GM10266 (cell line): ENCODE results near the gene GGACT.
"Not testable (repeated sequence)": the region's sequence is repeated elsewhere in the genome, so short reads cannot be mapped to it uniquely, and the experiment has no call there.

Source experiments
- DNase-seq: peaks from one replicate; pipeline ENCODE4 v3.0.0; 2012; ENCODE audit errors: extremely low spot score
- TF ChIP-seq, protein P1 (sequence below): IDR thresholded peaks from 2 replicates; pipeline ENCODE4 v1.5.1; 2012; ENCODE audit warnings: mild to moderate bottlenecking, low read depth; ENCODE audit not compliant: control insufficient read depth, insufficient read depth; ENCODE audit errors: missing control alignments

The GGACT gene

DNA sequence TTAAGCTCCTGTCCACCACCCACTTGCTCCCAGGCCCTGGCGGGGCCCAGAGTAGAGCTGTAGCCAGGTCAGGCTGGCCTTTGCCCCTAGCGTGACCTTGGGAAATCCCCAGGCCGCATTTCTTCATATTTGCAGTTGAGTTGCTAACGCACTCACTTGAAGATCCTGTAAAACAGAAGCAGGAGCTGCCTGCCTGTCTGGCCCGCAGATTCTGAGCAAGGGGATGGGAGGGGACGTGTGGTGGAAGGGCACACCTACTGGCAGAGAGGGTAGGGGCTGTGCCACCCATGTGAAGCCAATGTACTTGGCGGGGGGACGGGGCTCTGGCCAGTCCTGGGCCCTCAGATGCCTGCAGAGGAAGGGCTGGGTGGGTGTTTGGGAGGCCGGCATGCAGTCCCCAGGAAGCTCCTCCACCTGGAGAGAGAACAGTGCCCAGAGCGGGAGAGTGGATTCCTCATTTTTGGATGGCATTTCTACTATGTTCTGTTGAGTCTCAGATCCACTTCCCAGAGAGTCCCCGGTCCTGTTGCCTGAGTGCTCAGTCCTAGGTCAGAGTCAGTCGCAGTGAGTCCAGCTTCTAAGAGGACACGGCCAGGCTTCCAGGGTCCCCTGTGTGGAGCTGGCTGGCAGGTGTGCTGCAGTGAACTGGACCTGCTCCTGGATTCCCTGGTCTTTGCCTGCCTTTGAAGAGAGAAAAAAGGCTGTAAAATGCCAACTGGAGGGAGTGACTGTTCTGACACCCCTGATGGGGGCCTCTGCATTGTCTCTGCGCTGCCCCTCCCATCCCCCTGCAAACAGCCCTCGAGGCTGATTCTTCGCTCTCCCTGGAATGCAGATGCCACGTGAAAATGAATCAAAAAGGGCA lies 62.9 kb downstream of the GGACT start:
- DNase-seq = no peak
- TF ChIP-seq, protein P1, sequence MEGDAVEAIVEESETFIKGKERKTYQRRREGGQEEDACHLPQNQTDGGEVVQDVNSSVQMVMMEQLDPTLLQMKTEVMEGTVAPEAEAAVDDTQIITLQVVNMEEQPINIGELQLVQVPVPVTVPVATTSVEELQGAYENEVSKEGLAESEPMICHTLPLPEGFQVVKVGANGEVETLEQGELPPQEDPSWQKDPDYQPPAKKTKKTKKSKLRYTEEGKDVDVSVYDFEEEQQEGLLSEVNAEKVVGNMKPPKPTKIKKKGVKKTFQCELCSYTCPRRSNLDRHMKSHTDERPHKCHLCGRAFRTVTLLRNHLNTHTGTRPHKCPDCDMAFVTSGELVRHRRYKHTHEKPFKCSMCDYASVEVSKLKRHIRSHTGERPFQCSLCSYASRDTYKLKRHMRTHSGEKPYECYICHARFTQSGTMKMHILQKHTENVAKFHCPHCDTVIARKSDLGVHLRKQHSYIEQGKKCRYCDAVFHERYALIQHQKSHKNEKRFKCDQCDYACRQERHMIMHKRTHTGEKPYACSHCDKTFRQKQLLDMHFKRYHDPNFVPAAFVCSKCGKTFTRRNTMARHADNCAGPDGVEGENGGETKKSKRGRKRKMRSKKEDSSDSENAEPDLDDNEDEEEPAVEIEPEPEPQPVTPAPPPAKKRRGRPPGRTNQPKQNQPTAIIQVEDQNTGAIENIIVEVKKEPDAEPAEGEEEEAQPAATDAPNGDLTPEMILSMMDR = no peak

GRCh38 chr13:100524688-100525087 lies 63.9 kb downstream of the GGACT start:
- DNase-seq = not testable (repeated sequence)

DNA sequence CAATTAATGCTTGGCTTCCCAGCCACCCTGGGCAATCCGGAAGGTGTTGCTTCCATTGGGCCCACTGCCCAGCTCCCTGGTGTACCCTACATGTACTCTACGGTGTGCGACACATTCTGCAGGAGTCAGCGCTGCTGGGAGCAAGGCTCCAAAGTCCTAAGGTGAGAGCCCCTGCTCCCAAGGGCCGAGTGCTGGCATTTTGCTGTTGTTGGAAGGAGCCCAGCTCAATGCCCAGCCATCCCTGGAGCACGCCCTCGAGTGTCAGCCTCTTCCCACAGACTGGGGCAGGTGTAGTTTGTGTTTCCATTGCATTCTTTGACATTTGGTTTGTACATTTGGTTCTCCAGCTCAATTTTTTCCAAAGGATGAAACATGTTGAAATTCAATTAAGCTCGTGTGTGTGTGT lies 64.6 kb downstream of the GGACT start:
- TF ChIP-seq, protein P1 = no peak
- DNase-seq = no peak

DNA sequence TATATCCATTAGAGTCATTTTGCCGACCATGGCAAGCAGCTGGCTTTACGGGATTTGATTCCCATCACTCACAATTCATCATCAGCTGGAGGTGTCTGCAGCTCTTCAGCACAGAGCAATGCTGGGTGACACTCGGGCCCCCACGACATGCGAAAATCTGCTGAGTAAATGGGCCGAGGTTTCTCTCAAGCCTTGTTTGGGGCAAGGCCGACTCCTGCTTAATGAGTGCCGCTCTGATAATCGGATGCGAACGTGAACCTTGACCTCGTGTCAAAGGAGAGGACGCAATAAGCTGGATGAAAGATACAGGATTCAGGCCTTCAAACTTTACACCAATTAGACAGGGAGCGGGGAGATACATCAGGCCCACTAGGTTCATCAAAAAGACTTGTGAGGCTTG lies 65.2 kb downstream of the GGACT start:
- TF ChIP-seq, protein P1 = no peak
- no peak for DNase-seq

DNA sequence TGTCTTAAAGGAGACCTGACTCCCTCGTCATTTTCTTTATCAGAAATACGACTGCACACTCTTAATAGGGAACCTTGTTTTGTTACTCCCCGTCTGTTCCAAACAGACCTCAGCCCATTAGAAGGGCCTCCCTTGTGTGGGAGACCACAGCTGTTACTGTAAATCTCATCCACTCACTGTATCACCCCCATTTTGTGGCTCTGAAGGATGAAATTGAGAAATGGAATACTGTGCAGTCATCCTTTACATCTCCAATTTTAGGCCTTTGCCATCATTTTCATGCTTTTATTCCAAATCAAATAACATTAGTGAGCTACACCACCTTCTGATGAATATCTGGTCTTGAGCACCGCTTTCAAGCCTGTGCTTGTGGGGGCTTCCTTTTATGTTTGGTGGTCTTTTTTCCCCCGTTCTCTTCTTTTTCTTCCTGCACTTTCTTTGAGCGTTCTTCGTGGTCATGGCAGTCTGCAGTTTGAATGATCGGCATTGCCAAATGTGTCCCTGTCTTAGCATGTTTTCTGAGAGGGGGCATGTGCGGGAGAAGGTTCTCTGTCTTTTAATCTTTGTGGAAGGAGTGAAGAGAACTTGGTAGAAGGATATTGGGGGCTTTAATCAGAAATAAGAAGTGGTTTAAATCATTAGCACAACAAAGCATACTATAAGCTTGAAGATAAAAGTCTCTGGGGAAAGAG lies 65.8 kb downstream of the GGACT start:
- TF ChIP-seq, protein P1 = no peak
- no peak for DNase-seq

GRCh38 chr13:100521851-100522617 lies 66.6 kb downstream of the GGACT start:
- TF ChIP-seq, protein P1 = no peak
- DNase-seq = no peak

- TF ChIP-seq, protein P1 = no peak
- DNase-seq = no peak
Measured at GRCh38 chr13:100520936-100521850, 67.4 kb downstream of the GGACT start.
